ENCODE measurements around the gene PPL.
"Not testable (repeated sequence)": the region's sequence is repeated elsewhere in the genome, so short reads cannot be mapped to it uniquely, and the experiment has no call there.

The PPL gene

GRCh38 chr16:4935241-4935855, 1.6 kb downstream of the PPL start:
- Histone ChIP-seq H3K36me3 (ENCODE audit: control insufficient read depth, insufficient read depth, low read length) (no peaks in the 10 kb centered on the region), H3K9ac (ENCODE audit: low read length) (no peak overlapping the region), H3K27ac (ENCODE audit: low read depth, low read length) (no peak overlapping the region), H3K4me3 (ENCODE audit: low read length) (peak overlapping the region; percentile 79), H3K27me3 (ENCODE audit: control insufficient read depth, insufficient read depth, low read length) (no peaks in the 10 kb centered on the region), H3K4me1 (ENCODE audit: control insufficient read depth, insufficient read depth, low read length) (no peaks in the 10 kb centered on the region)

GRCh38 chr16:4934591-4934990, 2.4 kb downstream of the PPL start:
- no peak overlapping the region for H3K9ac ChIP-seq (ENCODE audit: low read length)
- H3K36me3 ChIP-seq (ENCODE audit: control insufficient read depth, insufficient read depth, low read length): no peaks in the 10 kb centered on the region
- H3K27ac ChIP-seq (ENCODE audit: low read depth, low read length): no peak overlapping the region
- H3K4me3 ChIP-seq (ENCODE audit: low read length): no peak overlapping the region
- no peaks in the 10 kb centered on the region for H3K27me3 ChIP-seq (ENCODE audit: control insufficient read depth, insufficient read depth, low read length)
- no peaks in the 10 kb centered on the region for H3K4me1 ChIP-seq (ENCODE audit: control insufficient read depth, insufficient read depth, low read length)

GRCh38 chr16:4933871-4934395, 3.0 kb downstream of the PPL start:
- H3K4me1 ChIP-seq (ENCODE audit: control insufficient read depth, insufficient read depth, low read length): no peaks in the 10 kb centered on the region
- no peak overlapping the region for H3K4me3 ChIP-seq (ENCODE audit: low read length)
- no peaks in the 10 kb centered on the region for H3K27me3 ChIP-seq (ENCODE audit: control insufficient read depth, insufficient read depth, low read length)
- H3K36me3 ChIP-seq (ENCODE audit: control insufficient read depth, insufficient read depth, low read length): no peaks in the 10 kb centered on the region
- H3K27ac ChIP-seq (ENCODE audit: low read depth, low read length): no peak overlapping the region
- no peak overlapping the region for H3K9ac ChIP-seq (ENCODE audit: low read length)

GRCh38 chr16:4933433-4933832, 3.5 kb downstream of the PPL start:
- no peak overlapping the region for H3K9ac ChIP-seq (ENCODE audit: low read length)
- no peaks in the 10 kb centered on the region for H3K36me3 ChIP-seq (ENCODE audit: control insufficient read depth, insufficient read depth, low read length)
- H3K27me3 ChIP-seq (ENCODE audit: control insufficient read depth, insufficient read depth, low read length): no peaks in the 10 kb centered on the region
- no peaks in the 10 kb centered on the region for H3K4me1 ChIP-seq (ENCODE audit: control insufficient read depth, insufficient read depth, low read length)
- H3K27ac ChIP-seq (ENCODE audit: low read depth, low read length): no peak overlapping the region
- no peak overlapping the region for H3K4me3 ChIP-seq (ENCODE audit: low read length)

GRCh38 chr16:4931381-4931780, 5.6 kb downstream of the PPL start:
- Histone ChIP-seq H3K4me1 (ENCODE audit: control insufficient read depth, insufficient read depth, low read length) (no peaks in the 10 kb centered on the region), H3K27me3 (ENCODE audit: control insufficient read depth, insufficient read depth, low read length) (no peaks in the 10 kb centered on the region), H3K36me3 (ENCODE audit: control insufficient read depth, insufficient read depth, low read length) (no peaks in the 10 kb centered on the region), H3K27ac (ENCODE audit: low read depth, low read length) (no peak overlapping the region), H3K9ac (ENCODE audit: low read length) (no peak overlapping the region), H3K4me3 (ENCODE audit: low read length) (no peak overlapping the region)

GRCh38 chr16:4929619-4930018, 7.3 kb downstream of the PPL start:
- H3K4me1 ChIP-seq (ENCODE audit: control insufficient read depth, insufficient read depth, low read length); H3K36me3 ChIP-seq (ENCODE audit: control insufficient read depth, insufficient read depth, low read length); H3K27ac ChIP-seq (ENCODE audit: low read depth, low read length); H3K4me3 ChIP-seq (ENCODE audit: low read length); H3K27me3 ChIP-seq (ENCODE audit: control insufficient read depth, insufficient read depth, low read length); H3K9ac ChIP-seq (ENCODE audit: low read length): not testable (repeated sequence)

GRCh38 chr16:4928227-4928626, 8.7 kb downstream of the PPL start:
- H3K4me1 ChIP-seq (ENCODE audit: control insufficient read depth, insufficient read depth, low read length): no peaks in the 10 kb centered on the region
- no peak overlapping the region for H3K9ac ChIP-seq (ENCODE audit: low read length)
- H3K36me3 ChIP-seq (ENCODE audit: control insufficient read depth, insufficient read depth, low read length): no peaks in the 10 kb centered on the region
- no peak overlapping the region for H3K27ac ChIP-seq (ENCODE audit: low read depth, low read length)
- H3K27me3 ChIP-seq (ENCODE audit: control insufficient read depth, insufficient read depth, low read length): no peaks in the 10 kb centered on the region
- no peak overlapping the region for H3K4me3 ChIP-seq (ENCODE audit: low read length)

GRCh38 chr16:4927661-4928060, 9.3 kb downstream of the PPL start:
- Histone ChIP-seq H3K27ac (ENCODE audit: low read depth, low read length) (no peak overlapping the region), H3K27me3 (ENCODE audit: control insufficient read depth, insufficient read depth, low read length) (no peaks in the 10 kb centered on the region), H3K4me3 (ENCODE audit: low read length) (no peak overlapping the region), H3K9ac (ENCODE audit: low read length) (no peak overlapping the region), H3K4me1 (ENCODE audit: control insufficient read depth, insufficient read depth, low read length) (no peaks in the 10 kb centered on the region), H3K36me3 (ENCODE audit: control insufficient read depth, insufficient read depth, low read length) (no peaks in the 10 kb centered on the region)

- Histone ChIP-seq H3K9ac (ENCODE audit: low read length) (no peak overlapping the region), H3K27me3 (ENCODE audit: control insufficient read depth, insufficient read depth, low read length) (no peaks in the 10 kb centered on the region), H3K36me3 (ENCODE audit: control insufficient read depth, insufficient read depth, low read length) (no peaks in the 10 kb centered on the region), H3K4me3 (ENCODE audit: low read length) (no peak overlapping the region), H3K27ac (ENCODE audit: low read depth, low read length) (no peak overlapping the region), H3K4me1 (ENCODE audit: control insufficient read depth, insufficient read depth, low read length) (no peaks in the 10 kb centered on the region)
These were observed 10.0 kb downstream of the PPL start for GRCh38 chr16:4926928-4927327.

- Histone ChIP-seq H3K36me3 (ENCODE audit: control insufficient read depth, insufficient read depth, low read length) (no peaks in the 10 kb centered on the region), H3K4me1 (ENCODE audit: control insufficient read depth, insufficient read depth, low read length) (no peaks in the 10 kb centered on the region)
These were observed 11.2 kb downstream of the PPL start for GRCh38 chr16:4925791-4926190.

GRCh38 chr16:4925293-4925607, 11.7 kb downstream of the PPL start:
- H3K27ac ChIP-seq (ENCODE audit: low read depth, low read length): no peak overlapping the region

More at GRCh38 chr16:4925791-4926190, 11.2 kb downstream of the PPL start:
- H3K27ac ChIP-seq (ENCODE audit: low read depth, low read length): no peak overlapping the region
- no peak overlapping the region for H3K9ac ChIP-seq (ENCODE audit: low read length)
- no peaks in the 10 kb centered on the region for H3K27me3 ChIP-seq (ENCODE audit: control insufficient read depth, insufficient read depth, low read length)
- no peak overlapping the region for H3K4me3 ChIP-seq (ENCODE audit: low read length)

GRCh38 chr16:4924593-4925292, 12.2 kb downstream of the PPL start:
- no peak overlapping the region for H3K9ac ChIP-seq (ENCODE audit: low read length)

More at GRCh38 chr16:4925293-4925607, 11.7 kb downstream of the PPL start:
- no peaks in the 10 kb centered on the region for H3K4me1 ChIP-seq (ENCODE audit: control insufficient read depth, insufficient read depth, low read length)
- no peak overlapping the region for H3K9ac ChIP-seq (ENCODE audit: low read length)
- no peaks in the 10 kb centered on the region for H3K36me3 ChIP-seq (ENCODE audit: control insufficient read depth, insufficient read depth, low read length)
- H3K4me3 ChIP-seq (ENCODE audit: low read length): no peak overlapping the region
- no peaks in the 10 kb centered on the region for H3K27me3 ChIP-seq (ENCODE audit: control insufficient read depth, insufficient read depth, low read length)

GRCh38 chr16:4923853-4924252, 13.1 kb downstream of the PPL start:
- no peak overlapping the region for H3K4me3 ChIP-seq (ENCODE audit: low read length)
- H3K27me3 ChIP-seq (ENCODE audit: control insufficient read depth, insufficient read depth, low read length): no peaks in the 10 kb centered on the region
- H3K27ac ChIP-seq (ENCODE audit: low read depth, low read length): no peak overlapping the region
- no peaks in the 10 kb centered on the region for H3K36me3 ChIP-seq (ENCODE audit: control insufficient read depth, insufficient read depth, low read length)
- no peaks in the 10 kb centered on the region for H3K4me1 ChIP-seq (ENCODE audit: control insufficient read depth, insufficient read depth, low read length)
- H3K9ac ChIP-seq (ENCODE audit: low read length): no peak overlapping the region

More at GRCh38 chr16:4924593-4925292, 12.2 kb downstream of the PPL start:
- Histone ChIP-seq H3K4me1 (ENCODE audit: control insufficient read depth, insufficient read depth, low read length) (no peaks in the 10 kb centered on the region), H3K27me3 (ENCODE audit: control insufficient read depth, insufficient read depth, low read length) (no peaks in the 10 kb centered on the region), H3K4me3 (ENCODE audit: low read length) (no peak overlapping the region), H3K36me3 (ENCODE audit: control insufficient read depth, insufficient read depth, low read length) (no peaks in the 10 kb centered on the region), H3K27ac (ENCODE audit: low read depth, low read length) (no peak overlapping the region)

All from rectal smooth muscle tissue (tissue), 1 donor.